Hypothalamus (tissue), 51 donors: ENCODE measurements around the gene CAMK1D.

Source experiments
- DNase-seq, 51 donors: peaks; one replicate each; lab custom pipeline; 2025; lab: John Stamatoyannopoulos, UW

CAMK1D gene

GRCh38 chr10:12637649-12638048 lies 288.3 kb downstream of the CAMK1D start:
- peak in 1 of 51 donors; percentile 39 for DNase-seq

- no peak for DNase-seq
These were observed 288.8 kb downstream of the CAMK1D start for GRCh38 chr10:12638103-12638502.

DNA sequence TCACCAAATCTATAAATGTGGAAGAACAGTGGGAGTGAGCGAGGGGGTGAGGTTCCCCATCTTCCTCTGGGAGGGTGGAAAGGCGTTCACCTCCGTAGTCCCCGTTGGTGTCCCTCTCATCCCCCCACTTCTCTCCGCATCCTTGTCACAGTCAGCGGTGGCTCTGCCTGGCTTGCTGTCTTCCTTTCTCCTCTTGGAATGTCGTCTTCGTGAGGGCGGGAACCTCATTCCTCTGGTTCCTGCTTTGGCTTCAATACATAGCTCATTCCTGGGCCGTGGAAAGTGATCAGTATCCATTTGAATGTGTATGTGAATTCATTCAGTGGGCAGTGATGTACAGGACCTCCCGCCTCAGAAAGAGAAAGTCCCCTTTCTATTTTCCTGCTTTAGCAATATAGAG lies 289.4 kb downstream of the CAMK1D start:
- DNase-seq: no peak

- DNase-seq: no peak
These were observed 290.9 kb downstream of the CAMK1D start for GRCh38 chr10:12639996-12640944.

- no peak for DNase-seq
These were observed 292.7 kb downstream of the CAMK1D start for GRCh38 chr10:12642036-12642435.

GRCh38 chr10:12643279-12643678 lies 293.9 kb downstream of the CAMK1D start:
- DNase-seq: no peak

DNA sequence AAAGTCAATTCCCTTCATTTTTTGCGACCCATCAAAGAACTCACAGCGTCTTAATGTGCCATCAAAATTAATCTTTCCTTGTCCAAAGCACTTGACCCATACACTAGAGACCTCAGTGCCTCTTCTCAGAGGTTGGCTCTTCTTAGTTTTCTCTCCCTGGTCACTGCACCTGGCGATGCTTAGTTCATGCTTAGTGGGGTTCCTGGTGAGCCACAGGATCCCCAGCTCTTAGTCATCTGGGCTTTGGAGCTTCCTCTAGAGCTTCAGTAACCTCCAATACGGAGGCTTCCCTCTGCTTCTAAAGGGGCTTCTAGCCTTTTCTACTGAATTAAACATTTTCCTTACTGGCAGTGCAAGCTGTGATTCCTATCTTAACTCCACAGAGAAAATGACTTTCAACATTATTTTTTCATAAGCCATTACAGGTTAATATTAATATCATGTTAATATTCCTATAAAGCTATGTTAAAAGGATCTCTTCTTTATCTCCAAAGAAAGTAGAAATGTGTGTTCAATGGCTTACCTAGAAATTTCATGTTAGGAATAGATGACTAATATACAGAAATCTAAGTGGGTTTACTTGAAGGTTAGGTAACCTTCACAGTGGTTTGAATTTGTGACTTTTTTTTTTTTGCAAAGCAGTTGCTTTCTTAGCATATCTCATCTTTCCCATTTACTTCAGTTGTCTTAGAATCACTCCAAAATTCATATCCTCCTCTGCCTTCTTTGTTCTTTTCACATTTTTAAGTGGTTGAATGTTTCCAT lies 295.2 kb downstream of the CAMK1D start:
- DNase-seq: no peak

DNA sequence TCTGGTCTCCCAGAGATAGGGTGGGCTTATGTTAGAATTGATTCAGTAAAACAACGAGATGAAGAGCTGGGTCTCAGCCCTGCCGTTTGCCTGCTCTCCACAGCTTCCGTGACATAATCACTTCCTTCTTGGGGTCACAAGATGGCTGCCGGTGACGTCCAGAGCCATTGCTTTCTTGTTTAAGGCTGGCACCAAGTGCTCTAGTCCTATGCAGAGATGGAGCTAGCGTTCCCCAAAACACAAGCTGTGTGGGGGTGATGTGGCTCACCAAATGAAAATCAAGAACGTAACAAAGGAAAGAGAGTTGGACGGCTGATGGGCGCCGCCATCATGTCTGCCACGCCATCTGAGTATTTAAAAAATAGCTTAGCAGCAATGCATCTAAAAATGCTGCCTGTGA lies 296.1 kb downstream of the CAMK1D start:
- no peak for DNase-seq

- no peak for DNase-seq
These were observed 299.8 kb downstream of the CAMK1D start for GRCh38 chr10:12649012-12649584.

DNA sequence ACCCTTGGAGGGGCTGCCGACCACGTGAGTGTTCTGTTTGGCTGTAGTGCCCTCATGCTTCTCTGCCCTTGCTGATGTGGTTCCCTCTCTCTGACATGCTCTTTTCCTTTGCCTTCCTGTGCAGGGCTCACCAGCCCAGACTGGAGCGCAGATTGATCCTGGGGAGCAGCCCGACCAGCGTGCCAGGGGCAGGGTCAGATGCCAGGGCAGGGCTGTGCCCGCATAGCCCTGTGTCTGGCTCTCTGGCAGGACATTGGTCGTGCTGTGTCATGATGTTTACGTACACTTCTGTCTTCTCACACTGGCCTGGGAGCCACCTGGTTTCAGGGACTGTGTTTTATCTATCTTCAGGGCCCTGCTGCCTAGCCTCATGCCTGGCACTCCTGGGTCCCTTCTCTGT lies 300.8 kb downstream of the CAMK1D start:
- DNase-seq: no peak

DNA sequence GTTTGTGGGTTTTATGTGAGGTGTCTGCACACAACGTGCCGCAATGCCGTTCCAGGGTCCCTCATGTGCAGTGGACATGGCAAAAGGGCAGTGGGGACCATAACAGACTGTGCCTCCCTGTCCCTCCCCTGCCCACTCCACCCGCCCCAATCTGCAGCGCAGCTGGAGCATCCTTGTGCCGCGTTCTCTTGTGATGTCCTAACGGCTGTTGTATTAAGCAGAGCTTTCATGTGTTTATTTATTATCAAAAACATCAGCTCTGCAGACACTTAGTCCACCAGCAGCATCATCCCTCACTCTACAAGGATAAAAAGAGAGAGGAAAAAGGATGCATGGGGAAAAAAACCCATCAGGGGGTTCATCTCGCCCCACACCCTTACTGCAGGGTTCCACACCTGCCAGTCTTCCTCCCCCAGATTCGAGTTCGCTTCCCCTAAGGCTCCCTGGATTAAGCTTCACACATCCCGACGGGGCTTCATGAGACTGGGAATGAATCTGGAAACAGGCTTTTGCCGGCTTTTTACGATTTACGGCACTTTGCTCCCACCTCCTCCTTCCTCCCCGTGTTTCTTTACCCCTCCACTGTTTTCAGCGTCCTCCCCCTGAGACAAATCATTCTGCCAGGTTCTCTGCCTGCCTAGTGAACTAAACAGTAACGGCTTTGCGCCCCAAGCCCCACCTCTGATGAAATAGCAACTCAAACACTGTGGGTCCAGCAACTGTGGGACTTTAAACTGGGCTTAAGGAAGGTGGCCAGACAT lies 301.4 kb downstream of the CAMK1D start:
- no peak for DNase-seq

GRCh38 chr10:12655940-12656339 lies 306.6 kb downstream of the CAMK1D start:
- no peak for DNase-seq

- no peak for DNase-seq
These were observed 307.3 kb downstream of the CAMK1D start for GRCh38 chr10:12656518-12657142.

- DNase-seq: no peak
These were observed 308.1 kb downstream of the CAMK1D start for GRCh38 chr10:12657489-12657888.

- no peak for DNase-seq
These were observed 309.2 kb downstream of the CAMK1D start for GRCh38 chr10:12658526-12658925.

DNA sequence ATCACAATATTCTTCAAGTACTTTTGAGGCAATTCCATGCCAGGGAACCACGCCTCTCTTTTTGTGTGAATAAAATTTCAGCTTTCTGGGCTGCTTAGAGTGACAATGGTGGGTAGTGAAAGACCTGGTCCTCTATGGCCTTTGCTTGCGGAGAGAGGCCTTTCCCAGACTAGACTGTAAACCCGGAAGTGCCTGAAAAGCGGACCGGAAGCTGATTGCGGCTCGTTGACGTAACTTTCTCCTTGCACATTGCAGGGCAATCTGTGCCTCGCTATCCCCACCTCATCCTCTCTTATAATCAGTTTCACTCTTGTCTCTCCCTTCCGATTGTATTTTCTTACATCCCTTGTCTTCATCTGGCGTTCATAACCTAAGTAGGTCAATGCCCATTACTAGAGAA lies 310.4 kb downstream of the CAMK1D start:
- DNase-seq: no peak

GRCh38 chr10:12660812-12661211 lies 311.5 kb downstream of the CAMK1D start:
- no peak for DNase-seq

- no peak for DNase-seq
These were observed 312.3 kb downstream of the CAMK1D start for GRCh38 chr10:12661671-12662070.

DNA sequence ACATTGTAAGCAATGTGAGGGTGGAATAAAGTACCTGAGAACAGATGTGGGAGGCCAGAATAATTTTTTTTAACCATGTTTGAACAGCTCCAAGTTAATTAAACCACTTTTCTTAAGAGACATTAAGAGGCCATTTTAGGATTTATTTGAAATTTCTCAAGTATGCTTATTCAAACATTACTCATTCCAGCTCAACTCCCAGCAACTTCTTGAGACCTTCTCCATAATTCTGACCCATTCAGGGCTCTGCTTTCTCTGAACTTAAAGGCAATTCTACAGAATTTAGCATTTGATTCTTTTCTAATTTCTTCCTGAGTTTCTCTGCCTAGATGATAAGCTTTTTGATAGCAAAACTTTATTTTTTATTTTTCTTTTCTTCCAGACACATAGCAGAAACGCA lies 314.5 kb downstream of the CAMK1D start:
- DNase-seq: no peak

DNA sequence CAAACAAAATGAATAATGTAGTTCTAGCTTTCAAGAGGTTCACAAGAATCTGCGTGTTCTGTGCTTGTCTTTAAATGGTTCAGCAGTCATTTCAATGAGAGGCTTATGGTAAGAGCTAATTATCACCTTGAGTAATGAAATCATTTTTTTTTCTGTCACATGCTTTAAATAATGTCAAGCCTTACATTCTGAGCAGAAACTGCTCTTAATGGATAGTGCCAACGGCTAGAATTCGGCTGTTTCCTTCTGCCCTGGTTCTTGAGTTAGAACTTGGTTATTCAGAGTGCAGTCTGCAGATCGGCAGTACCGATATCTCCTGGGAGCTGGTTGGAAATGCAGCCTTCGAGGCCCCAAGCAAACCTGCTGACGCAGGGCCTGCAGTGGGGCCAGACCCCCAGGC lies 316.2 kb downstream of the CAMK1D start:
- no peak for DNase-seq
